GM23338 (cell line): ENCODE data around the gene CACNB1. TPM values are rescaled to one million over a fixed set of nuclear protein-coding genes. Genes with fewer than 3 reads are reported as not detected.
A peak's percentile ranks its signal among the peaks of the same experiment; 100 is the strongest.

Experiments used
- ATAC-seq: fragments of 200-7000 bp; cut with Tn5 transposase; 3 replicates; pipeline ENCODE4 v1.9.1; 2020
- DNase-seq: peaks from one replicate; pipeline ENCODE4 v3.0.0-alpha.2; 2015; ENCODE audit warnings: low spot score
- H2AFZ ChIP-seq: fragments of 200-600 bp; sonication (generic); 2 replicates; pipeline ENCODE4 v1.8.0; 2016; ENCODE audit warnings: antibody characterized with exemption, mild to moderate bottlenecking, moderate library complexity
- H3F3A ChIP-seq: fragments of 200-600 bp; sonication (generic); replicated peaks from 2 replicates; pipeline ENCODE4 v1.8.0; 2017; ENCODE audit warnings: antibody characterized with exemption, mixed run types, low read depth
- H3K27ac ChIP-seq: fragments of 200-600 bp; sonication (generic); 2 replicates; pipeline ENCODE4 v1.6.1; 2016; ENCODE audit warnings: low read depth
- H3K27me3 ChIP-seq: fragments of 200-600 bp; sonication (generic); 2 replicates; pipeline ENCODE4 v1.8.0; 2016; ENCODE audit warnings: mild to moderate bottlenecking, mixed run types, moderate library complexity; ENCODE audit not compliant: insufficient read depth
- H3K36me3 ChIP-seq: fragments of 200-600 bp; sonication (generic); 2 replicates; pipeline ENCODE4 v1.8.0; 2016; ENCODE audit warnings: mild to moderate bottlenecking; ENCODE audit not compliant: insufficient read depth
- H3K4me1 ChIP-seq: fragments of 200-600 bp; sonication (generic); 2 replicates; pipeline ENCODE4 v1.8.0; 2016; ENCODE audit warnings: mild to moderate bottlenecking, moderate library complexity; ENCODE audit not compliant: insufficient read depth
- H3K4me2 ChIP-seq: fragments of 200-600 bp; sonication (generic); 2 replicates; pipeline ENCODE4 v1.7.1; 2017; ENCODE audit warnings: mixed run types
- H3K4me3 ChIP-seq: fragments of 200-600 bp; sonication (generic); 2 replicates; pipeline ENCODE4 v1.6.1; 2016; ENCODE audit warnings: mixed run types
- H3K79me2 ChIP-seq: fragments of 200-600 bp; sonication (generic); replicated peaks from 2 replicates; pipeline ENCODE4 v1.8.0; 2017; ENCODE audit warnings: mild to moderate bottlenecking; ENCODE audit not compliant: insufficient read depth
- H3K9me2 ChIP-seq: fragments of 200-600 bp; sonication (generic); 2 replicates; pipeline ENCODE4 v1.8.0; 2017; ENCODE audit not compliant: insufficient read depth
- H4K20me1 ChIP-seq: fragments of 200-600 bp; sonication (generic); replicated peaks from 2 replicates; pipeline ENCODE4 v1.8.0; 2017; ENCODE audit warnings: mild to moderate bottlenecking; ENCODE audit not compliant: insufficient read depth
- H3K27ac Mint-ChIP-seq: 2 replicates; pipeline ENCODE4 v1.8.0; 2020; ENCODE audit warnings: inconsistent platforms, mild to moderate bottlenecking, moderate library complexity, mixed read lengths
- H3K27me3 Mint-ChIP-seq: 3 replicates; pipeline ENCODE4 v1.8.0; 2022; ENCODE audit warnings: low read depth, mild to moderate bottlenecking, moderate library complexity, mixed read lengths, inconsistent platforms; ENCODE audit not compliant: insufficient read depth, poor library complexity
- H3K36me3 Mint-ChIP-seq: 3 replicates; pipeline ENCODE4 v1.8.0; 2021; ENCODE audit warnings: low read depth, mild to moderate bottlenecking, inconsistent platforms, moderate library complexity, mixed read lengths
- H3K4me1 Mint-ChIP-seq: 3 replicates; pipeline ENCODE4 v1.8.0; 2020; ENCODE audit warnings: mild to moderate bottlenecking, inconsistent platforms, mixed read lengths
- H3K4me3 Mint-ChIP-seq: 3 replicates; pipeline ENCODE4 v1.8.0; 2021; ENCODE audit warnings: moderate library complexity, mild to moderate bottlenecking, inconsistent platforms, mixed read lengths
- H3K9me3 Mint-ChIP-seq: 3 replicates; pipeline ENCODE4 v1.8.0; 2020; ENCODE audit warnings: moderate library complexity, mild to moderate bottlenecking, inconsistent platforms, mixed read lengths
- CREB1 ChIP-seq: fragments of 250-450 bp; sonication (Bioruptor Pico); IDR thresholded peaks from 2 replicates; pipeline ENCODE4 v1.5.0; 2020; ENCODE audit warnings: low read depth, mild to moderate bottlenecking, moderate library complexity
- EZH2 ChIP-seq: fragments of 200-600 bp; sonication (generic); IDR thresholded peaks from one replicate; pipeline ENCODE4 v1.8.0; 2017; ENCODE audit warnings: antibody characterized with exemption, mild to moderate bottlenecking, low read depth; ENCODE audit not compliant: unreplicated experiment
- JUNB ChIP-seq: IDR thresholded peaks from one replicate; pipeline ENCODE4 v1.6.1; 2016; ENCODE audit warnings: antibody characterized with exemption; ENCODE audit not compliant: unreplicated experiment
- NANOG ChIP-seq: IDR thresholded peaks from 2 replicates; pipeline ENCODE4 v1.6.1; 2016; ENCODE audit warnings: antibody characterized with exemption, borderline replicate concordance
- STAT1 ChIP-seq: IDR thresholded peaks from one replicate; pipeline ENCODE4 v1.6.1; 2016; ENCODE audit warnings: antibody characterized with exemption; ENCODE audit not compliant: unreplicated experiment
- ZNF331 ChIP-seq: fragments of 250-450 bp; sonication (Bioruptor Pico); IDR thresholded peaks from 2 replicates; pipeline ENCODE4 v1.5.0; 2020; ENCODE audit warnings: low read depth, mild to moderate bottlenecking, moderate library complexity
- ZNF462 ChIP-seq: fragments of 250-450 bp; sonication (Bioruptor Pico); IDR thresholded peaks from 2 replicates; pipeline ENCODE4 v1.5.0; 2020; ENCODE audit warnings: mild to moderate bottlenecking, moderate library complexity
- polyA plus RNA-seq: library from polyadenylated mRNA; unstranded; fragments of >200 nt; fragmentation: Nextera tagmentation; extraction: Ambion mirVana; gene quantifications from 2 replicates; pipeline ENCODE4 v1.2.1, GENCODE V29; 2016
- total RNA-seq: library from RNA; depleted of rRNA; stranded (reverse); fragments of >200 nt; shearing (Covaris generic); gene quantifications from 2 replicates; pipeline ENCODE4 v1.2.3, GENCODE V29; 2014

Gene CACNB1
- total and polyA plus RNA-seq, 2 experiments from 2014 or later, result 8.4 to 13.1 TPM

GRCh38 chr17:39223907-39224777, 26.7 kb upstream of the CACNB1 start:
- Mint-ChIP-seq H3K4me1 (peaks cover 17% of the 10 kb centered on the region), H3K27ac (no peak overlapping the region), H3K9me3 (no peaks in the 10 kb centered on the region; the same call in 2 of the 3 replicates), H3K27me3 (peaks cover 43% of the 10 kb centered on the region), H3K4me3 (peak overlapping the region; percentile 82), H3K36me3 (no peaks in the 10 kb centered on the region; the same call in 2 of the 3 replicates)
- H3K4me1 ChIP-seq, result peaks cover 7% of the 10 kb centered on the region; the same call in 1 of the 2 replicates
- H3K27ac ChIP-seq, result no peak overlapping the region
- H4K20me1 ChIP-seq, result no peaks in the 10 kb centered on the region
- peak overlapping the region; percentile 88 for H2AFZ ChIP-seq
- H3K36me3 ChIP-seq, result no peaks in the 10 kb centered on the region
- H3K4me2 ChIP-seq, result peak overlapping the region; percentile 94
- peaks cover 37% of the 10 kb centered on the region for H3K27me3 ChIP-seq
- TF ChIP-seq EZH2 (peak; percentile 66), JUNB (no peak), STAT1 (no peak)
- H3K9me2 ChIP-seq, result no peaks in the 10 kb centered on the region
- no peaks in the 10 kb centered on the region for H3K79me2 ChIP-seq
- 0 out of 2 replicates have a peak, but pooled peaks cover 8% of the 10 kb centered on the region for H3F3A ChIP-seq
- H3K4me3 ChIP-seq, result peak overlapping the region; percentile 81
- DNase-seq, result no peak
- peak; percentile 15 for ATAC-seq

GRCh38 chr17:39222866-39223834, 25.7 kb upstream of the CACNB1 start:
- no peaks in the 10 kb centered on the region for H3K9me2 ChIP-seq
- H3K36me3 ChIP-seq, result no peaks in the 10 kb centered on the region
- ATAC-seq (peak; percentile 2; the same call in 1 of the 3 replicates), DNase-seq (no peak)
- peaks cover 47% of the 10 kb centered on the region for H3K27me3 ChIP-seq
- peaks cover 10% of the 10 kb centered on the region for H3K4me1 ChIP-seq
- H3K4me3 ChIP-seq, result peak overlapping the region; percentile 81; the same call in 1 of the 2 replicates
- no peaks in the 10 kb centered on the region for H3K79me2 ChIP-seq
- Mint-ChIP-seq H3K4me3 (peak overlapping the region; percentile 82), H3K4me1 (peaks cover 20% of the 10 kb centered on the region), H3K27me3 (peaks cover 49% of the 10 kb centered on the region), H3K9me3 (no peaks in the 10 kb centered on the region; the same call in 2 of the 3 replicates), H3K27ac (no peak overlapping the region), H3K36me3 (no peaks in the 10 kb centered on the region; the same call in 2 of the 3 replicates)
- 0 out of 2 replicates have a peak, but pooled peaks cover 8% of the 10 kb centered on the region for H3F3A ChIP-seq
- no peaks in the 10 kb centered on the region for H4K20me1 ChIP-seq
- H3K4me2 ChIP-seq, result peak overlapping the region; percentile 94
- H3K27ac ChIP-seq, result no peak overlapping the region
- no peak overlapping the region for H2AFZ ChIP-seq
- no peak for TF ChIP-seq STAT1
- TF ChIP-seq EZH2, result no peak
- TF ChIP-seq CREB1 (CRISPR knock-in tag), result no peak
- TF ChIP-seq ZNF462, result no peak
- no peak for TF ChIP-seq JUNB
- TF ChIP-seq ZNF331 (CRISPR knock-in tag), result no peak
- TF ChIP-seq NANOG, result no peak
